ENCODE measurements around the gene TMEM212. TPM values are rescaled to one million over a fixed set of nuclear protein-coding genes. Genes with fewer than 3 reads are reported as not detected.

The TMEM212 gene
- total RNA-seq, 5 donors from 2014 or later (not counting 1 experiment from before 2014, with no cell fraction given), result not detected

- Mint-ChIP-seq H3K36me3 (no peaks in the 10 kb centered on the region), H3K4me3 (no peak overlapping the region), H3K27ac (no peak overlapping the region), H3K27me3 (peaks cover 3 to 9% of the 10 kb centered on the region in 2 donors), H3K9me3 (peaks cover 0 to 9% (median 3%) of the 10 kb centered on the region in 3 donors), H3K4me1 (no peaks in the 10 kb centered on the region)
- DNase-seq (no peak), ATAC-seq (replicated peaks in 1 of 4) (no peak)
- WGBS (ENCODE audit: insufficient coverage), result no CpG with 5 or more reads among the region's 2 CpGs
- POLR2A ChIA-PET, result no interaction called here
- Histone ChIP-seq H3K27me3 (replicated peaks in 1 of 2; ENCODE audit: control insufficient read depth in 2 of 2, extremely low read depth in 1 of 2, insufficient read depth in 2 of 2, low read length in 1 of 2) (no peaks in the 10 kb centered on the region), H3K36me3 (ENCODE audit: control insufficient read depth in 2 of 2, extremely low read depth in 1 of 2, insufficient read depth in 1 of 2, low read length in 1 of 2) (no peaks in the 10 kb centered on the region), H3K9me3 (no peaks in the 10 kb centered on the region), H3K4me3 (ENCODE audit: control insufficient read depth in 1 of 2, extremely low read depth in 1 of 2, low read length in 1 of 2) (no peak overlapping the region), H3K27ac (ENCODE audit: low read length) (no peak overlapping the region), H3K4me1 (ENCODE audit: control insufficient read depth in 1 of 2, extremely low read depth in 1 of 2, insufficient read depth in 2 of 2, low read length in 2 of 2) (no peaks in the 10 kb centered on the region)
- CTCF ChIA-PET, result no interaction called here
Observed at GRCh38 chr3:171862392-171862791, 19.2 kb downstream of the TMEM212 start.

- Mint-ChIP-seq H3K4me1 (no peaks in the 10 kb centered on the region), H3K27ac (no peak overlapping the region), H3K36me3 (no peaks in the 10 kb centered on the region), H3K27me3 (peaks cover 3 to 4% of the 10 kb centered on the region in 2 donors), H3K4me3 (no peak overlapping the region), H3K9me3 (peaks cover 0 to 5% (median 3%) of the 10 kb centered on the region in 3 donors)
- no peak for DNase-seq
- H3K36me3 ChIP-seq (ENCODE audit: control insufficient read depth in 2 of 2, extremely low read depth in 1 of 2, insufficient read depth in 1 of 2, low read length in 1 of 2), result no peaks in the 10 kb centered on the region
- CTCF ChIA-PET, result no interaction called here
- ATAC-seq (replicated peaks in 1 of 4), result no peak
- H3K27ac ChIP-seq (ENCODE audit: low read length), result no peak overlapping the region
- H3K4me1 ChIP-seq (ENCODE audit: control insufficient read depth in 1 of 2, extremely low read depth in 1 of 2, insufficient read depth in 2 of 2, low read length in 2 of 2), result no peaks in the 10 kb centered on the region
- POLR2A ChIA-PET, result no interaction called here
- no peaks in the 10 kb centered on the region for H3K9me3 ChIP-seq
- H3K27me3 ChIP-seq (replicated peaks in 1 of 2; ENCODE audit: control insufficient read depth in 2 of 2, extremely low read depth in 1 of 2, insufficient read depth in 2 of 2, low read length in 1 of 2), result no peaks in the 10 kb centered on the region
- no peak overlapping the region for H3K4me3 ChIP-seq (ENCODE audit: control insufficient read depth in 1 of 2, extremely low read depth in 1 of 2, low read length in 1 of 2)
- WGBS (ENCODE audit: insufficient coverage), result 66% methylated on average over 8 of the region's 11 CpGs
Observed at GRCh38 chr3:171862993-171863521, 19.9 kb downstream of the TMEM212 start.

- POLR2A ChIA-PET, result no interaction called here
- H3K27me3 Mint-ChIP-seq, result peaks cover 3 to 4% of the 10 kb centered on the region in 2 donors
- no peaks in the 10 kb centered on the region for H3K4me1 ChIP-seq (ENCODE audit: control insufficient read depth in 1 of 2, extremely low read depth in 1 of 2, insufficient read depth in 2 of 2, low read length in 2 of 2)
- no peak overlapping the region for H3K27ac Mint-ChIP-seq
- no peak overlapping the region for H3K4me3 Mint-ChIP-seq
- H3K4me1 Mint-ChIP-seq, result no peaks in the 10 kb centered on the region
- DNase-seq, result no peak
- no peak for ATAC-seq (replicated peaks in 1 of 4)
- no CpG with 5 or more reads among the region's 3 CpGs for WGBS (ENCODE audit: insufficient coverage)
- CTCF ChIA-PET, result no interaction called here
- no peaks in the 10 kb centered on the region for H3K9me3 Mint-ChIP-seq
- H3K27me3 ChIP-seq (replicated peaks in 1 of 2; ENCODE audit: control insufficient read depth in 2 of 2, extremely low read depth in 1 of 2, insufficient read depth in 2 of 2, low read length in 1 of 2), result no peaks in the 10 kb centered on the region
- no peak overlapping the region for H3K27ac ChIP-seq (ENCODE audit: low read length)
- no peaks in the 10 kb centered on the region for H3K36me3 Mint-ChIP-seq
- no peaks in the 10 kb centered on the region for H3K36me3 ChIP-seq (ENCODE audit: control insufficient read depth in 2 of 2, extremely low read depth in 1 of 2, insufficient read depth in 1 of 2, low read length in 1 of 2)
- no peaks in the 10 kb centered on the region for H3K9me3 ChIP-seq
- H3K4me3 ChIP-seq (ENCODE audit: control insufficient read depth in 1 of 2, extremely low read depth in 1 of 2, low read length in 1 of 2), result no peak overlapping the region
Observed at GRCh38 chr3:171863920-171864319, 20.8 kb downstream of the TMEM212 start.

GRCh38 chr3:171865191-171865865 lies 22.2 kb downstream of the TMEM212 start:
- Histone ChIP-seq H3K9me3 (no peaks in the 10 kb centered on the region), H3K27me3 (replicated peaks in 1 of 2; ENCODE audit: control insufficient read depth in 2 of 2, extremely low read depth in 1 of 2, insufficient read depth in 2 of 2, low read length in 1 of 2) (no peaks in the 10 kb centered on the region), H3K27ac (ENCODE audit: low read length) (no peak overlapping the region), H3K4me1 (ENCODE audit: control insufficient read depth in 1 of 2, extremely low read depth in 1 of 2, insufficient read depth in 2 of 2, low read length in 2 of 2) (no peaks in the 10 kb centered on the region), H3K4me3 (ENCODE audit: control insufficient read depth in 1 of 2, extremely low read depth in 1 of 2, low read length in 1 of 2) (no peak overlapping the region), H3K36me3 (ENCODE audit: control insufficient read depth in 2 of 2, extremely low read depth in 1 of 2, insufficient read depth in 1 of 2, low read length in 1 of 2) (no peaks in the 10 kb centered on the region)
- no peak for ATAC-seq (replicated peaks in 1 of 4)
- Mint-ChIP-seq H3K9me3 (no peaks in the 10 kb centered on the region), H3K4me3 (no peak overlapping the region), H3K27ac (no peak overlapping the region), H3K36me3 (no peaks in the 10 kb centered on the region), H3K4me1 (no peaks in the 10 kb centered on the region), H3K27me3 (peaks cover 3 to 4% of the 10 kb centered on the region in 2 donors)
- ChIA-PET CTCF (interaction anchor here in 1 of 2 donors (0.5 kb wide), 1 partner anchor 931 kb away, joined by 5 read pairs; no protein-coding TSS in a partner anchor), POLR2A (no interaction called here)
- 100% methylated on average over 1 of the region's 5 CpGs for WGBS (ENCODE audit: insufficient coverage)
- no peak for DNase-seq

- Histone ChIP-seq H3K4me1 (ENCODE audit: control insufficient read depth in 1 of 2, extremely low read depth in 1 of 2, insufficient read depth in 2 of 2, low read length in 2 of 2) (no peaks in the 10 kb centered on the region), H3K9me3 (no peaks in the 10 kb centered on the region), H3K27me3 (replicated peaks in 1 of 2; ENCODE audit: control insufficient read depth in 2 of 2, extremely low read depth in 1 of 2, insufficient read depth in 2 of 2, low read length in 1 of 2) (peaks cover 0 to 1% of the 10 kb centered on the region in 2 experiments), H3K36me3 (ENCODE audit: control insufficient read depth in 2 of 2, extremely low read depth in 1 of 2, insufficient read depth in 1 of 2, low read length in 1 of 2) (no peaks in the 10 kb centered on the region), H3K27ac (ENCODE audit: low read length) (no peak overlapping the region), H3K4me3 (ENCODE audit: control insufficient read depth in 1 of 2, extremely low read depth in 1 of 2, low read length in 1 of 2) (no peak overlapping the region)
- ChIA-PET POLR2A (no interaction called here), CTCF (no interaction called here)
- DNase-seq, result no peak
- WGBS (ENCODE audit: insufficient coverage), result 91% methylated on average over 5 of the region's 5 CpGs
- Mint-ChIP-seq H3K27me3 (peaks cover 3 to 5% of the 10 kb centered on the region in 2 donors), H3K4me3 (no peak overlapping the region), H3K4me1 (no peaks in the 10 kb centered on the region), H3K36me3 (no peaks in the 10 kb centered on the region), H3K9me3 (no peaks in the 10 kb centered on the region), H3K27ac (no peak overlapping the region)
- no peak for ATAC-seq (replicated peaks in 1 of 4)
Observed at GRCh38 chr3:171867981-171868380, 24.8 kb downstream of the TMEM212 start.

GRCh38 chr3:171871392-171872274 lies 28.5 kb downstream of the TMEM212 start:
- no peaks in the 10 kb centered on the region for H3K9me3 Mint-ChIP-seq
- Histone ChIP-seq H3K4me1 (ENCODE audit: control insufficient read depth in 1 of 2, extremely low read depth in 1 of 2, insufficient read depth in 2 of 2, low read length in 2 of 2) (no peaks in the 10 kb centered on the region), H3K36me3 (ENCODE audit: control insufficient read depth in 2 of 2, extremely low read depth in 1 of 2, insufficient read depth in 1 of 2, low read length in 1 of 2) (no peaks in the 10 kb centered on the region), H3K27me3 (replicated peaks in 1 of 2; ENCODE audit: control insufficient read depth in 2 of 2, extremely low read depth in 1 of 2, insufficient read depth in 2 of 2, low read length in 1 of 2) (peaks cover 0 to 8% of the 10 kb centered on the region in 2 experiments), H3K27ac (ENCODE audit: low read length) (no peak overlapping the region), H3K4me3 (ENCODE audit: control insufficient read depth in 1 of 2, extremely low read depth in 1 of 2, low read length in 1 of 2) (no peak overlapping the region), H3K9me3 (no peaks in the 10 kb centered on the region)
- no peak for DNase-seq
- H3K36me3 Mint-ChIP-seq, result no peaks in the 10 kb centered on the region
- ATAC-seq (replicated peaks in 1 of 4), result no peak
- no peaks in the 10 kb centered on the region for H3K4me1 Mint-ChIP-seq
- POLR2A ChIA-PET, result no interaction called here
- no peak overlapping the region for H3K27ac Mint-ChIP-seq
- 89% methylated on average over 4 of the region's 8 CpGs for WGBS (ENCODE audit: insufficient coverage)
- no peak overlapping the region for H3K4me3 Mint-ChIP-seq
- peaks cover 4 to 14% of the 10 kb centered on the region in 2 donors for H3K27me3 Mint-ChIP-seq
- CTCF ChIA-PET, result no interaction called here

Data from T-cell (primary cell).